OCI-LY3 (cell line): ENCODE data around the gene STK32C.

Experiments used
- EZH2phosphoT487 ChIP-seq: fragments of 200-600 bp; shearing (Covaris generic); IDR thresholded peaks from 2 replicates; pipeline ENCODE4 v1.6.1; 2018; ENCODE audit warnings: antibody characterized with exemption, mixed run types, low read depth
- TF ChIP-seq, protein P1 (sequence below): fragments of 200-600, 300-600 bp; sonication (generic); IDR thresholded peaks from 2 replicates; pipeline ENCODE4 v1.5.1; 2014; ENCODE audit warnings: antibody characterized with exemption, low read length, low read depth

- TF ChIP-seq, protein P1, sequence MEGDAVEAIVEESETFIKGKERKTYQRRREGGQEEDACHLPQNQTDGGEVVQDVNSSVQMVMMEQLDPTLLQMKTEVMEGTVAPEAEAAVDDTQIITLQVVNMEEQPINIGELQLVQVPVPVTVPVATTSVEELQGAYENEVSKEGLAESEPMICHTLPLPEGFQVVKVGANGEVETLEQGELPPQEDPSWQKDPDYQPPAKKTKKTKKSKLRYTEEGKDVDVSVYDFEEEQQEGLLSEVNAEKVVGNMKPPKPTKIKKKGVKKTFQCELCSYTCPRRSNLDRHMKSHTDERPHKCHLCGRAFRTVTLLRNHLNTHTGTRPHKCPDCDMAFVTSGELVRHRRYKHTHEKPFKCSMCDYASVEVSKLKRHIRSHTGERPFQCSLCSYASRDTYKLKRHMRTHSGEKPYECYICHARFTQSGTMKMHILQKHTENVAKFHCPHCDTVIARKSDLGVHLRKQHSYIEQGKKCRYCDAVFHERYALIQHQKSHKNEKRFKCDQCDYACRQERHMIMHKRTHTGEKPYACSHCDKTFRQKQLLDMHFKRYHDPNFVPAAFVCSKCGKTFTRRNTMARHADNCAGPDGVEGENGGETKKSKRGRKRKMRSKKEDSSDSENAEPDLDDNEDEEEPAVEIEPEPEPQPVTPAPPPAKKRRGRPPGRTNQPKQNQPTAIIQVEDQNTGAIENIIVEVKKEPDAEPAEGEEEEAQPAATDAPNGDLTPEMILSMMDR = no peak
- TF ChIP-seq EZH2phosphoT487 = no peak
These were observed 39.1 kb upstream of the STK32C start for GRCh38 chr10:132346806-132347205.
